HG02970 (cell line): ENCODE data around the gene MPV17L2.

Experiments
- ATAC-seq: cut with Tn5 transposase; IDR thresholded peaks from one replicate; pipeline ENCODE4 v1.9.1; 2021; ENCODE audit warnings: mild to moderate bottlenecking, moderate library complexity, moderate number of reproducible peaks; ENCODE audit not compliant: unreplicated experiment, low FRiP score

The MPV17L2 gene

DNA sequence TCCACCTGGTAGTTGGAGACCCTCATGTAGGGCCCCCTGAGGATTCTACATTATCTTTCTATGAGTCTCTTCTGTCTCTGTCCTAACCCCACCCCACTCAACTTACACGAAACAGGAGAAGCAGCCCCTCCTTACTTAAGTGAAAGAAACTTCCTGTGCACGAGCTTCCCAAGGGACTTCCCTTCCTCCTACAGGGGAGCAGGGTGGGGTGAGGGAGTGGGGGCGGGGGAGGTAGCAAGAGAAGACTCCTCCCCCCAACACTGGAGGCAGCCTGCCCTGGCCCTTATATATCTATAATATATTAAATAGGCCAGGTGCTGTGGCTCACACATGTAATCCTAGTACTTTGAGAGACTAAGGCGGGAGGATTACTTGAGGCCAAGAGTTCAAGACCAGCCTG, 38.8 kb downstream of the MPV17L2 start:
- no peak for ATAC-seq

DNA sequence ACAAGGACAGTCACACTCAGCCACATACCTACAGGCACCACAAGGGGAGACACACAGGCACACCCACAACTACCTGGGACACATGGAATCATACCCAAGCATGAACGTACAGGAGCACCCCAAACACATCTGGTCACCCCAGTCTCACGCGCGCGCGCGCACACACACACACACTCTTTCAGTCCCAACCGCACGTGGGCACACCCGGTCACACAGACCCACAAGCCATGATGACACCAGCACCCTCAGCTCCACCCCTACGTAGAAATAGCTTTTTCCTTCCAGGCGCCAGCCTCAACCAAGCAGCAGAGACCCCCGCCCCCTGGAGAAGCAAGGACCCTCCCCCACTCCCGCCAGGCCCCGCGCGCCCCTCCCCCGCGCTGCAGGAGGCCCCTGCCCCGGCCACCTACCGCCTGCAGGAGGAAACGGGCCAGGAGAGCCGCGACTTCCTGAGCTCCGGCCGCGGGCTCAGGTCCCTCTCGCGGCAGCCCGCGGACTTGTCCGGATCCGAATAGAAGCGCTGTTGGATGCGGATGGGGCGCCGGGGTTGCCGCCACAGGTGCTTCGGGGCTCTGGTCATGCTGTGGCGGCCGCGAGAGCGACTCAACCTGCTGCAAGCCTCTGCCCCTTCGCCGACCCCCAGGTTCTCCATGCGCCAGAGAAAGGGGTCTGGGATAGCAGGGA, 39.7 kb downstream of the MPV17L2 start:
- ATAC-seq = no peak

DNA sequence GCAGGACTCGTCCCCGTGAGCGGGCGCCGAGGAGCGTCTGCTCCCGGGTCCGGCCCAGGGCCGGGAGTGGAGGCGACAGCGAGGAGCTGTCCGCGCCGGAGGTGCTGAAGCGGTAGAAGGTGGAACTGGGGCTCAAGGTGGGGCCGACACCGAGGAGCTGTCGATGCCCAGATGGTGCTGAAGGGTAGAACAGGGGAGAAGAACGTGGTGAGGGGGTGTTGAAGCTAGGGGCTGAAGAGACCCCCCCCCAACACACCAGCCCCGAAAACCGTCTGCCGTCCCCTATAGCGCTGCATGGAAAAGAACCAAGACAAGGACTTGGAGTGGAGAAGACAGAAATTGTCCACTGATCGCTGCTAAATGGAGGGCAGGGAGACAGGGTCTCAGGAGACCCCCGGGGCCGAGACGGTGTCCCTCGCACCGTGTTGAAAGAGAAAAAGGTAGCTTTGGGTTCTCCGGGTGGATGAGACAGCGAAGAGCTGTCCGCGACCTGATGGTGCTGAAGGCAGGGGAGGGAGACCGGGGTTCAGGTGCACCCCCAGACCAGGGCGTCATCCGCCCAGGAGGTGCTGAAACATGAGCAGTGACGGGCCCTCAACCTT, 40.3 kb downstream of the MPV17L2 start:
- no peak for ATAC-seq

DNA sequence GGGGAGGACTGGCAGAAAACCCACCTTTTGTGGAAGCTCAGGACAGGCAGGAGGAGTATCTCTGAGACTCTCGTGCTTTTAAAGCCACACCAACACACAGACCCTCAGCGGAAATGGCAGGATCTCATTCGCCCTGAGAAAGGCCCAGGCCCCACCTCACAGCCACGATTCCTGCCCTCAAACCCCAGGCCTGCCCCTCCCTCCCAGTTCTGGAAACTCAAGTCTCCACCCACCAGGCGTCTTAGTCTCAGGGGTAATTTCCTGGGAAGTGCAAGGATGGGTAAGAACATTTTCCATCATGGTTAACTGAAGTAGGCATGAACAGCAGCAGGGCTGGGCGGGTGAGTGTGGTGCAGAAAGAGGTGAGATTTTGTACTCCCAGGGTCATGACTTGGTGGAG, 41.2 kb downstream of the MPV17L2 start:
- ATAC-seq = no peak

DNA sequence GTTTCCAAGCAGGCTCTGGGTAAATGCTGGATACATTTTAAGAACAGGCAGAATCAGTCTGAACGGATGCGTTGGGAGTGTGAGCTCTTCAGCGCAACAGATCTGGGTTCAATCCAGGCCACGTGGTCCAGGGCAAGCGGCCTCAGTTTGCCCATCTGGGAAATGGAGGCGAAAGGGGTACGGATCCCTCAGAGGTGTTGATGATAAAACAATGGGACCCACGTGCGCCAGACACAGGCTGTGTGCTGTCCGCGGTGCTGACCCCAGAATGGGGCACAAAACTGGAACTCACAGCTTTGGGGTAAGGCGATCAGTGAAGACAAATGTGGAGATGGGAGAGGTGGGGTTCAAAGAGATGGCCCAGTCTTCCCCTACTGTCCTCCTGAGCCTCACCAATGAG, 46.3 kb downstream of the MPV17L2 start:
- no peak for ATAC-seq

DNA sequence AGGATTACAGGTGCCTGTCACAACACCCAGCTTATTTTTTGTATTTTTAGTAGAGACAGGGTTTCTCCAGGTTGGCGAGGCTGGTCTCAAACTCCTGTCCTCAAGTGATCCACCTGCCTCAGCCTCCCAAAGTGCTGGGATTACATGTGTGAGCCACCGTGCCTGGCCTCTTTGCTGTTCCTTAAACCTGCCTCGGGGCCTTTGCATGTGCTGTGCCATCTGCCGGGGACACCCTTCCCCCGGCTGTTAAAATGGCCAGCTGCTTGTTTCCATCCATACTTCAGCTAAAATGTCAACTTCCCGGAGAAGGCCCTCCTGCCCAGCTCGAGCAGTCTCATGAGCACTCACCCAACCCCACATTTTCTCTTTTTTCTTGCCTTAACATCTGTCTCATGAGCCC, 52.3 kb downstream of the MPV17L2 start:
- no peak for ATAC-seq
